ENCODE results near the gene CASZ1.

Gene CASZ1

GRCh38 chr1:10615932-10616671 is 180.3 kb downstream of the CASZ1 start:
- DNase-seq: no peak

- DNase-seq: no peak
These were observed 181.1 kb downstream of the CASZ1 start for GRCh38 chr1:10615332-10615731.

GRCh38 chr1:10614377-10615225 is 181.8 kb downstream of the CASZ1 start:
- no peak for DNase-seq

DNA sequence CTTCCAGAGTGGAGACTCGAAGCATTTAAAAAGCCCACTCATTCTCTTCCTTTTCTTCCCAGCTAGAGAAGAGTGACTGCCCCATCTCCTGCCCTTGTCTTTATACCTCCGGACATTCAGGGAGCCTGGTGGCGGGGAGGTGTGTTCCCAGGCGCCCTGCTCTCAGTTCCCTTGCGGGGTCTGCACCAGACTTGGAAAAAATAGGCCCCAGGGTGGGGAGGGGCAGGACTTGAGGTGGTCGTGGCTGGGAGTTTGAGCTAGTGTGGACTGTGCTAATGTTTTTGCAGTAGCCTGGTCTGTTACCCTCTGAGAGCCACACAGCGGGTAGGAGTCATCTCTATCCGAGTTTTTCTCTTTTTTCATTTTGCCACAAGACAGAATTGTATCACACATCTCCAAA is 182.6 kb downstream of the CASZ1 start:
- DNase-seq: no peak

- no peak for DNase-seq
These were observed 183.1 kb downstream of the CASZ1 start for GRCh38 chr1:10613340-10613739.

DNA sequence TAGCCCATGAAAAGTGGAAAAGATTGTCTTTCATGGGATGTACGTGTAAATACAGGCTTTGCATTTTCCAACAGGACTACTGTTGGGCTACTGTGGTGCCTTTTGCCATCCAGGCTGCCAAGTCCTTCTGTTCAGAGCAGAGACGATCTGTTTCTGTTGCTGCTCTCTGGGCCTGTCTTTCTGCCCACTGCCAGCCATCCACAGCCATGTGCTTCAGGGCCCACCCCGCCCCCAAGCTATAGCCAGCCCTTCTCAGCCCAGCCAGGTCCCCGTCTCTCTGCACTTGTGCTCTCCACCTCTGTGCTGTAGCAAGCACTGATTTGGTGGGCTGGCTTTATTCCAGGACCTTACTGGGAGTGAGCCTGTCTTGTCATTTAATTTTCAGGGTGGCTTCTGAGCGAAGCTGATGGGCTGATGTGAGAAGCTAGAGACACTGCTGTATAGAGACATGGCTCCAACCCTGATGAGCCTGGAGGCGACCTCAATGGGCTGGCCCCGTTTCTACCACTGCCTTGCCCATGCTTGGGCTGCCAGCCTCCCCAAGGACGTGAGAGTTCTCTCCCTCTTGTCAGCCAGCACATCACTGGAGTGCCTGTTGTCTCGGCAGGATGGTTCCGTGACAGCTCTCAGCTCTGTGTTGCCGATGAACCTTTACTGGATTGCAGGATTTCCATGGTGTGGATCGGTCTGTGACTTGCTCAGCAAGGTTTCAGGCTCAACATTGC is 183.8 kb downstream of the CASZ1 start:
- no peak for DNase-seq

- no peak for DNase-seq
These were observed 185.4 kb downstream of the CASZ1 start for GRCh38 chr1:10610901-10611600.

- DNase-seq: no peak
These were observed 187.8 kb downstream of the CASZ1 start for GRCh38 chr1:10608690-10609089.

DNA sequence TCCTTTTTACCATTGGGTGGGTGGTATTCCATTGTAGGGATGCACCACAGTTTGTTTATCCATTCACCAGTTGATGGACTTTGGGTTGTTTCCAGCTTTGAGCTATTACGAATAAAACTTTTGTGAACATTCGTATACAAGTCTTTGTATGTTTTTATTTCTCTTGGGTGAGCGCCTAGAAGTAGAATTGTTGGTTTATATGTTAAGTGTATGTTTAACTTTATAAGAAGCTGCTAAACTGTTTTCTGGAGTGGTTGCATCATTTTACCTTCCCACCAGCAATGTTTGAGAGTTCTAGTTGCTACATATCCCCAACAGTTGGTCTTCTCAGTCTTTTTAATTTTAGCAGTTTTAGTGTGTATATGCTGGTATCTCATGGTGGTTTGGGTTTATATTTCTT is 189.2 kb downstream of the CASZ1 start:
- DNase-seq: no peak

- no peak for DNase-seq
These were observed 190.4 kb downstream of the CASZ1 start for GRCh38 chr1:10606064-10606463.

GRCh38 chr1:10604966-10605365 is 191.5 kb downstream of the CASZ1 start:
- no peak for DNase-seq

DNA sequence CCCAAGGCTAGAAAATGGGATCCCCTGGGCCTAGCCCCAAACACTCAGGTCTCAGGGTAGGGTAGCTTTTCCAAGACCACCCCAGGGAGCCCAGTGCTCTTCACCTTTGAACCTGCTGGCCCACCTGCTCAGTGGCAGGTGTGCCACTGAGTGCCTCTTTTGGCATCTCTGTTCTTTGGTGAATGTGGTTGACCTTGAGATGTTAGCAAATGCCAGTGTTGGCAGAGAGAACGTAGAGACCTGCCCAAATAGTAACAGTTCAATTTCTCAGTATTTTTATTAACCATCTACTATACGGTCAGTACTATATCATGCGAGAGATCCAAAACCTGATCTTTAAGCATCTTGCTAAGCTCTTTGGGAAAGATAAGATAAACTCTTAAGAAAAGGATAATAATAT is 193.5 kb downstream of the CASZ1 start:
- no peak for DNase-seq

DNA sequence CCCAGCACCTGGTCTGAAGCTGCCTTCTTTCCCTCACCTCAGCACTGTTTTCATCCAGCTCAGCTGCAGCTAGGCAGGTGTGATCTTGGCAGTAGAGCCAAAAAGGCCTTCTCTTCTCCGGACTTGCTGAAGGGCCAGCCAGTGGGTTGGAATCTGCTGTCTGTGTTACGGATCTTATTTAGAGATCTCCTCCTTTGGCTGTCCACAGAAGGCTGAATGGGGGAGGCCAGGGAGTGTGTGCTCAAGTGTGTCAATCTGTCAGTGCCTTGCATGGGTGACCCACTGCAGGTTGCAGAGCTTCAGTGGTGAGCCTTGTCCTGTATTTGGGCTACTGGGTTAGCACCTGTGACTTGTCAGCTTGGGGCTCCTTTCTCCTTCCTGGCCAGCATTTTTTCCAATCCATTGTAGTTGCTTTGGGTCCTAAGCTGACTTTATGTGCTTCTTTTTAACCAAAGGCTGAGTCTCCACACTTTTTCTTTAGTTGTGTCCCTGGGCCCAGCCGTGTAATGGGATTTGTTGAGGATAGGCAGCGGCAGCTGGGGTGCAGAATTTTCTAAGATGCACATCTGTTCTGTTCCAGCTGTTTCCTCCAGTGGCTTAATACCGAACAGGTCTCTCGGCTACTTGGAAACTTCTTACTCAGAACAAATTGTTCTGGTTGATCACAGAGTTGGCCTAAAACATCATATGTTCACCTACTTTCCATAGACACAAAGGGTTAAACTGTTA is 194.9 kb downstream of the CASZ1 start:
- DNase-seq: no peak

GRCh38 chr1:10599194-10599861 is 197.1 kb downstream of the CASZ1 start:
- DNase-seq: peak in 1 of 2 experiments; percentile 25

DNA sequence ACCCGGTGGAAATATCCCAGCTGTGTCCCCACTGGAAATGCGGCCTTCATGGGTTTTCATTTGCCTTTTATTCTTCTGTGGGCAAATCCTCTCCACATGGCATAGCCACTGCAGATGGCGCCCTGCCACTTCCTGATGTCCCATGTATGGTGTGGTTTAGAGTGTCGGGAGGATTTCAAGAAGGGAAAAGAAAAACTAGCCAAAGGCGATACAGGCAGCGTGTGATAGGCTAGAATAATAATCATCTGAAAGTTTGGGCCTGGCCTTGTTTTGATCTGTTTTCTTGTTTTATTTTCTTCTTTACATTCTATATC is 198.1 kb downstream of the CASZ1 start:
- DNase-seq: no peak

DNA sequence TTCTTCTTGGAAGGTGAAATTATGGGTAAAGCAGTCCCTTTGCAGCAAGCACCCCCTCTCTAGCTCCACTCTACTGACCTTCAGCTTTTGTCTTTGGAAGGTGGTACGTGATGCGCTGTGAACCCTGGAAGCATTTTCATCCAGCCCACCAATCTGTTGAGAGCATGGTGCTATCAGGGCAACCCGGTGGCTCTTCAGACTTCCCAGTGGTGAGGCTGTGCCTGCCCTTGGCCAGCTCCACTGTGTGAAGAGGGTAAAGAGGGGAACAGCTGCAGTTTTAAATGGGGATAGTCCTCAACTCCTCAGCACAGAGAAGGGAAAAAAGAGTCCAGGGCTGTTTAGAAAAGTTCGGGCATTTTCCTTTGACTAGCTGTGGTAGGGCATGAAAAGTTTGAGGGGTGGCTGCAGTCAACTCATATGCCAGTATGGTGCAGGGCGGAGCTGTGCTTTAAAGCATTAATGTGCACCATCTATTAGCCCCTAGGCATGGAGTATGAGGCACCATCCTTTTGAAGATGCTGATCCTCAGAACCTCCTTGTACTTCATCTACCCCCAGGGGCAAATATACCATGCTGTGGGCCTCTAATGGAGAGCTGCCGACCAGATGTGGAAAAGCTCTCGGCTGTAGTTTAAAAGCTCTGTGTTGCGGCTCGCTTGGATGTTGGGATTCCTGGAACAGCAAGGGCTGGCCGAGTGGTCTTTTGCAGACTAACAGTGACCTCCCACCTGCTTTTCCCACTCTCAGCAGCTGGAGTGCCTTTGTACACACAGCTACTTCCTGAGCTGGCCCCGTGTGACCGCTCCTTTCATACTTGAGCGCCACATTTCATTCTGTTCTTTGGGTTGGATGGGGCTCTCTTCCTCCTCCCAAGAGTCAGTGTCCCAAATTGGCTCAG is 198.7 kb downstream of the CASZ1 start:
- DNase-seq: no peak

- no peak for DNase-seq
These were observed 199.7 kb downstream of the CASZ1 start for GRCh38 chr1:10596780-10597179.

- no peak for DNase-seq
These were observed 201.7 kb downstream of the CASZ1 start for GRCh38 chr1:10594595-10595223.

- DNase-seq: no peak
These were observed 202.7 kb downstream of the CASZ1 start for GRCh38 chr1:10593750-10594149.

DNA sequence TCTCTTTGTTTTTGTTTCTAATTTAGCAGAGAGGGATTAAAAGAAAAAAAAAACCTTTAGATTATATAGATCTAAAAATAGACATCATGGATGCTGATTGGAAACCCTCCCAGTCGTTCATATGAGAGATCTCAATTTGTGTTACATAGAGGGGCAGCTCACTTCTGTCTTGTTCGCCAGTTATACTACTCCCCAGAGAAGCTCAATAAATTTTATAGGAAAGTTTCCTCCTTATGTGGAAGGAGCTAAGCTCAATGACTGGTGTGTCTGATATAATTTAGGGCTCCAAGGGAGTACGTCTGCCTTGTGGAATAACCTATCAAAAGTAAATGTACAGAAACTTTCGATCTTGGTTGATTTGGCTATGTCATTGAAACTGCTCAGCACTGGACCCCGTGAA is 204.1 kb downstream of the CASZ1 start:
- DNase-seq: no peak

Measured in SW 1271 (cell line).